Neural progenitor cell (in vitro differentiated cells): ENCODE data around the gene CDK5RAP3. TPM values are rescaled to one million over a fixed set of nuclear protein-coding genes. Genes with fewer than 3 reads are reported as not detected.

ENCODE experiments used
- DNase-seq: peaks from one replicate; pipeline ENCODE4 v3.0.0-alpha.2; 2016; ENCODE audit warnings: low spot score
- H2AFZ ChIP-seq: fragments of 200-600 bp; sonication (generic); replicated peaks from 2 replicates; pipeline ENCODE4 v1.6.1; 2016; ENCODE audit warnings: antibody characterized with exemption
- H3F3A ChIP-seq: fragments of 200-600 bp; sonication (generic); 2 replicates; pipeline ENCODE4 v1.6.1; 2016; ENCODE audit warnings: antibody characterized with exemption, low read depth
- H3K27ac ChIP-seq: fragments of 200-600 bp; sonication (generic); 2 replicates; pipeline ENCODE4 v1.5.1; 2016; ENCODE audit warnings: mild to moderate bottlenecking
- H3K27me3 ChIP-seq: fragments of 200-600 bp; sonication (generic); 2 replicates; pipeline ENCODE4 v1.6.1; 2016; ENCODE audit warnings: mild to moderate bottlenecking, moderate library complexity
- H3K36me3 ChIP-seq: fragments of 200-600 bp; sonication (generic); 2 replicates; pipeline ENCODE4 v1.5.1; 2016
- H3K4me1 ChIP-seq: fragments of 200-600 bp; sonication (generic); 2 replicates; pipeline ENCODE4 v1.6.1; 2016; ENCODE audit warnings: mixed run types
- H3K4me2 ChIP-seq: fragments of 200-600 bp; sonication (generic); 2 replicates; pipeline ENCODE4 v1.6.1; 2016
- H3K4me3 ChIP-seq: fragments of 200-600 bp; sonication (generic); 2 replicates; pipeline ENCODE4 v1.5.1; 2016
- H3K79me2 ChIP-seq: fragments of 200-600 bp; sonication (generic); 2 replicates; pipeline ENCODE4 v1.6.1; 2016; ENCODE audit warnings: low read depth
- H3K9ac ChIP-seq: fragments of 200-600 bp; sonication (generic); 2 replicates; pipeline ENCODE4 v1.6.1; 2016
- H3K9me3 ChIP-seq: fragments of 200-600 bp; sonication (generic); 2 replicates; pipeline ENCODE4 v1.5.1; 2016; ENCODE audit warnings: low read depth
- H4K20me1 ChIP-seq: fragments of 200-600 bp; sonication (generic); 2 replicates; pipeline ENCODE4 v1.6.1; 2016; ENCODE audit warnings: low read depth
- H3K27ac Mint-ChIP-seq: 3 replicates; pipeline ENCODE4 v1.8.0; 2021; ENCODE audit warnings: mixed read lengths
- H3K27me3 Mint-ChIP-seq: 2 replicates; pipeline ENCODE4 v1.8.0; 2022; ENCODE audit warnings: low read depth, mild to moderate bottlenecking, inconsistent platforms, moderate library complexity, mixed read lengths; ENCODE audit not compliant: insufficient read depth
- H3K36me3 Mint-ChIP-seq: 3 replicates; pipeline ENCODE4 v1.8.0; 2021; ENCODE audit warnings: mixed read lengths
- H3K4me1 Mint-ChIP-seq: 3 replicates; pipeline ENCODE4 v1.8.0; 2021; ENCODE audit warnings: mixed read lengths
- H3K4me3 Mint-ChIP-seq: 3 replicates; pipeline ENCODE4 v1.8.0; 2021; ENCODE audit warnings: mild to moderate bottlenecking, moderate library complexity, mixed read lengths
- H3K9me3 Mint-ChIP-seq: 3 replicates; pipeline ENCODE4 v1.8.0; 2020; ENCODE audit warnings: mixed read lengths
- EZH2 ChIP-seq: fragments of 200-600 bp; sonication (generic); IDR thresholded peaks from 2 replicates; pipeline ENCODE4 v1.6.1; 2017; ENCODE audit warnings: antibody characterized with exemption, mild to moderate bottlenecking, moderate library complexity
- EZH2phosphoT487 ChIP-seq: fragments of 200-600 bp; sonication (generic); IDR thresholded peaks from 2 replicates; pipeline ENCODE4 v1.6.1; 2017; ENCODE audit warnings: antibody characterized with exemption
- total RNA-seq: library from RNA; depleted of rRNA; stranded (reverse); fragments of >200 nt; gene quantifications from 2 replicates; pipeline ENCODE4 v1.2.3, GENCODE V29; 2015; ENCODE audit warnings: low replicate concordance
- TF ChIP-seq, protein P1 (sequence below): fragments of 200-600 bp; sonication (generic); IDR thresholded peaks from 2 replicates; pipeline ENCODE4 v1.5.1; 2017; ENCODE audit warnings: antibody characterized with exemption, mild to moderate bottlenecking

Gene CDK5RAP3
- total RNA-seq, 1 donor from 2014 or later = 104 TPM

- Mint-ChIP-seq H3K36me3 (peaks cover 4% of the 10 kb centered on the region), H3K4me3 (peak overlapping the region; percentile 14), H3K9me3 (no peaks in the 10 kb centered on the region), H3K27ac (peak overlapping the region; percentile 96), H3K27me3 (peaks cover 9% of the 10 kb centered on the region), H3K4me1 (peaks cover 85% of the 10 kb centered on the region)
- Histone ChIP-seq H4K20me1 (no peaks in the 10 kb centered on the region), H3K36me3 (no peaks in the 10 kb centered on the region), H3K9me3 (no peaks in the 10 kb centered on the region), H3K4me1 (peaks cover 87% of the 10 kb centered on the region), H3K4me3 (no peak overlapping the region), H2AFZ (no peak overlapping the region), H3K4me2 (peak overlapping the region; percentile 14), H3K27me3 (no peaks in the 10 kb centered on the region), H3F3A (peaks cover 91% of the 10 kb centered on the region), H3K9ac (no peak overlapping the region), H3K79me2 (no peaks in the 10 kb centered on the region), H3K27ac (no peak overlapping the region)
- no peak for DNase-seq
- TF ChIP-seq EZH2phosphoT487 (no peak), EZH2 (no peak)
- TF ChIP-seq, protein P1, sequence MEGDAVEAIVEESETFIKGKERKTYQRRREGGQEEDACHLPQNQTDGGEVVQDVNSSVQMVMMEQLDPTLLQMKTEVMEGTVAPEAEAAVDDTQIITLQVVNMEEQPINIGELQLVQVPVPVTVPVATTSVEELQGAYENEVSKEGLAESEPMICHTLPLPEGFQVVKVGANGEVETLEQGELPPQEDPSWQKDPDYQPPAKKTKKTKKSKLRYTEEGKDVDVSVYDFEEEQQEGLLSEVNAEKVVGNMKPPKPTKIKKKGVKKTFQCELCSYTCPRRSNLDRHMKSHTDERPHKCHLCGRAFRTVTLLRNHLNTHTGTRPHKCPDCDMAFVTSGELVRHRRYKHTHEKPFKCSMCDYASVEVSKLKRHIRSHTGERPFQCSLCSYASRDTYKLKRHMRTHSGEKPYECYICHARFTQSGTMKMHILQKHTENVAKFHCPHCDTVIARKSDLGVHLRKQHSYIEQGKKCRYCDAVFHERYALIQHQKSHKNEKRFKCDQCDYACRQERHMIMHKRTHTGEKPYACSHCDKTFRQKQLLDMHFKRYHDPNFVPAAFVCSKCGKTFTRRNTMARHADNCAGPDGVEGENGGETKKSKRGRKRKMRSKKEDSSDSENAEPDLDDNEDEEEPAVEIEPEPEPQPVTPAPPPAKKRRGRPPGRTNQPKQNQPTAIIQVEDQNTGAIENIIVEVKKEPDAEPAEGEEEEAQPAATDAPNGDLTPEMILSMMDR = no peak
Measured at GRCh38 chr17:47989159-47989558, 18.2 kb downstream of the CDK5RAP3 start.

GRCh38 chr17:47989700-47990099 lies 18.8 kb downstream of the CDK5RAP3 start:
- peaks cover 96% of the 10 kb centered on the region for H3F3A ChIP-seq
- no peaks in the 10 kb centered on the region for H4K20me1 ChIP-seq
- TF ChIP-seq EZH2phosphoT487 = no peak
- TF ChIP-seq EZH2 = no peak
- TF ChIP-seq, protein P1 = no peak
- peaks cover 91% of the 10 kb centered on the region for H3K4me1 Mint-ChIP-seq
- no peaks in the 10 kb centered on the region for H3K36me3 ChIP-seq
- no peak for DNase-seq
- H3K9ac ChIP-seq = no peak overlapping the region
- H3K27ac Mint-ChIP-seq = peak overlapping the region; percentile 96
- peaks cover 4% of the 10 kb centered on the region for H3K36me3 Mint-ChIP-seq
- H3K4me2 ChIP-seq = peak overlapping the region; percentile 14
- no peak overlapping the region for H3K4me3 ChIP-seq
- H3K9me3 ChIP-seq = no peaks in the 10 kb centered on the region
- H3K4me3 Mint-ChIP-seq = peak overlapping the region; percentile 21
- no peaks in the 10 kb centered on the region for H3K9me3 Mint-ChIP-seq
- H2AFZ ChIP-seq = no peak overlapping the region
- no peaks in the 10 kb centered on the region for H3K79me2 ChIP-seq
- H3K27ac ChIP-seq = no peak overlapping the region
- peaks cover 10% of the 10 kb centered on the region for H3K27me3 Mint-ChIP-seq
- H3K4me1 ChIP-seq = peaks cover 92% of the 10 kb centered on the region
- H3K27me3 ChIP-seq = no peaks in the 10 kb centered on the region

GRCh38 chr17:47990962-47991731 lies 20.2 kb downstream of the CDK5RAP3 start:
- peaks cover 95% of the 10 kb centered on the region for H3K4me1 Mint-ChIP-seq
- Histone ChIP-seq H3F3A (peaks cover 97% of the 10 kb centered on the region), H3K9ac (no peak overlapping the region), H4K20me1 (no peaks in the 10 kb centered on the region), H3K27ac (peak overlapping the region; percentile 91), H3K4me1 (peaks cover 99% of the 10 kb centered on the region), H3K27me3 (no peaks in the 10 kb centered on the region), H3K79me2 (no peaks in the 10 kb centered on the region), H2AFZ (peak overlapping the region; percentile 2), H3K36me3 (no peaks in the 10 kb centered on the region), H3K4me3 (peak overlapping the region; percentile 22), H3K9me3 (no peaks in the 10 kb centered on the region), H3K4me2 (peak overlapping the region; percentile 69)
- DNase-seq = peak; percentile 89
- no peaks in the 10 kb centered on the region for H3K9me3 Mint-ChIP-seq
- peak overlapping the region; percentile 67 for H3K4me3 Mint-ChIP-seq
- peaks cover 8% of the 10 kb centered on the region for H3K27me3 Mint-ChIP-seq
- peak overlapping the region; percentile 98 for H3K27ac Mint-ChIP-seq
- no peak for TF ChIP-seq EZH2phosphoT487
- no peak for TF ChIP-seq EZH2
- TF ChIP-seq, protein P1 = no peak
- no peaks in the 10 kb centered on the region for H3K36me3 Mint-ChIP-seq
